K562 (cell line): ENCODE data around the gene ERBB3. TPM values are rescaled to one million over a fixed set of nuclear protein-coding genes. Genes with fewer than 3 reads are reported as not detected.
A peak's percentile ranks its signal among the peaks of the same experiment; 100 is the strongest.

Experiments used
- AFF1 ChIP-seq, 2 experiments: fragments of 450-650 bp; IDR thresholded peaks; 2 replicates each; pipeline ENCODE4 v1.6.1; 2018; ENCODE audit warnings: mild to moderate bottlenecking in 2 of 2, low read depth in 1 of 2; ENCODE audit not compliant: partially characterized antibody in 2 of 2
- FOXJ3 ChIP-seq: sonication (generic); formaldehyde crosslinking; IDR thresholded peaks from 2 replicates; pipeline ENCODE4 v1.4.0; 2020; ENCODE audit warnings: mild to moderate bottlenecking, missing genetic modification reagents
- MLLT1 ChIP-seq, 2 experiments: fragments of 450-650 bp; IDR thresholded peaks; 2 replicates each; pipeline ENCODE4 v1.6.1; 2016
- NBN ChIP-seq: fragments of 450-650 bp; IDR thresholded peaks from 2 replicates; pipeline ENCODE4 v1.6.1; 2016; ENCODE audit warnings: low read depth, mild to moderate bottlenecking
- polyA plus RNA-seq, 8 experiments: library from polyadenylated mRNA; depleted of rRNA in 4 of 8; stranded (reverse) in 5 of 8; unstranded in 3 of 8; fragments of >200 nt; fragmentation: Nextera tagmentation in 2 of 8; fragmentation: Illumina TruSeq in 1 of 8; extraction: Ambion mirVana in 2 of 8; extraction: Trizol in 1 of 8; gene quantifications; 2 replicates each; pipeline versions ENCODE4 v1.2.1 to v1.2.3, GENCODE V29; 2011 to 2014; ENCODE audit warnings: inconsistent platforms in 1 of 8, missing spikeins in 1 of 8
- total RNA-seq, 7 experiments: library from RNA; depleted of rRNA in 6 of 7; stranded (reverse); fragments of >200 nt in 6 of 7; fragmentation: Illumina TruSeq in 2 of 7; extraction: Trizol in 2 of 7; gene quantifications; 2 replicates each; pipeline versions ENCODE4 v1.2.1 to v1.2.3, GENCODE V29; 2011 to 2021; ENCODE audit warnings: low replicate concordance in 1 of 7

ERBB3 gene
- total and polyA plus RNA-seq, 9 of the 15 experiments (the other 6 are each of a cell fraction or from before 2014, with no cell fraction given) = 1.5 to 5.4 (median 3.8) TPM

GRCh38 chr12:56127485-56127887 is 47.5 kb downstream of the ERBB3 start (continued):
- TF ChIP-seq AFF1 (IDR thresholded peaks at IDR 0.05; ENCODE audit: low read depth in 1 of 2, partially characterized antibody in 2 of 2) = peak; percentile 60 to 79
- peak; percentile 44 to 63; a peak in 2 of 4 replicates for TF ChIP-seq MLLT1 (IDR thresholded peaks at IDR 0.05)
- no peak for TF ChIP-seq FOXJ3 (CRISPR knock-in tag)
- TF ChIP-seq NBN = no peak; the same call in 1 of the 2 replicates
